ENCODE measurements around the gene DAPK1. TPM values are rescaled to one million over a fixed set of nuclear protein-coding genes. Genes with fewer than 3 reads are reported as not detected.

DAPK1 gene
- total RNA-seq, 1 donor from 2014 or later = 35.1 TPM

GRCh38 chr9:87564791-87565241 lies 67.1 kb downstream of the DAPK1 start:
- Histone ChIP-seq H3K27me3 (ENCODE audit: insufficient read depth, low read length) (no peaks in the 10 kb centered on the region), H3K79me2 (ENCODE audit: insufficient read depth, low read length) (no peaks in the 10 kb centered on the region), H3K4me1 (ENCODE audit: insufficient read depth, low read length) (peaks cover 16% of the 10 kb centered on the region), H3K9me3 (ENCODE audit: insufficient read depth, low read depth, low read length) (no peaks in the 10 kb centered on the region), H3K4me2 (ENCODE audit: low read length) (no peak overlapping the region), H3K36me3 (ENCODE audit: insufficient read depth, low read length) (no peaks in the 10 kb centered on the region), H3K4me3 (ENCODE audit: insufficient read depth, low read depth, low read length) (no peak overlapping the region), H2AFZ (ENCODE audit: low read depth, low read length) (no peak overlapping the region), H4K20me1 (ENCODE audit: insufficient read depth, low read length) (no peaks in the 10 kb centered on the region), H3K9ac (ENCODE audit: low read length) (no peak overlapping the region), H3K27ac (ENCODE audit: low read depth, low read length) (no peak overlapping the region)
- DNase-seq (ENCODE audit: low read depth) = no peak
- Mint-ChIP-seq H3K4me3 (ENCODE audit: unreplicated experiment) (no peak overlapping the region), H3K27me3 (ENCODE audit: low read depth, unreplicated experiment) (no peaks in the 10 kb centered on the region), H3K36me3 (ENCODE audit: low read depth, unreplicated experiment) (peaks cover 4% of the 10 kb centered on the region), H3K4me1 (ENCODE audit: low read depth, unreplicated experiment) (peaks cover 12% of the 10 kb centered on the region), H3K27ac (ENCODE audit: unreplicated experiment) (no peak overlapping the region), H3K9me3 (ENCODE audit: unreplicated experiment) (peaks cover 2% of the 10 kb centered on the region)
- no peak for TF ChIP-seq EZH2 (IDR thresholded peaks at IDR 0.05; ENCODE audit: insufficient read depth, low read length)
- TF ChIP-seq CTCF (IDR thresholded peaks at IDR 0.05; ENCODE audit: insufficient read depth, low read depth, low read length) = no peak
- no peak for FAIRE-seq

- no peak overlapping the region for H3K4me3 Mint-ChIP-seq (ENCODE audit: unreplicated experiment)
- H3K9ac ChIP-seq (ENCODE audit: low read length) = no peak overlapping the region
- no peaks in the 10 kb centered on the region for H3K79me2 ChIP-seq (ENCODE audit: insufficient read depth, low read length)
- peaks cover 20% of the 10 kb centered on the region for H3K4me1 Mint-ChIP-seq (ENCODE audit: low read depth, unreplicated experiment)
- no peaks in the 10 kb centered on the region for H3K27me3 Mint-ChIP-seq (ENCODE audit: low read depth, unreplicated experiment)
- no peak overlapping the region for H2AFZ ChIP-seq (ENCODE audit: low read depth, low read length)
- no peaks in the 10 kb centered on the region for H4K20me1 ChIP-seq (ENCODE audit: insufficient read depth, low read length)
- no peak for DNase-seq (ENCODE audit: low read depth)
- peak overlapping the region; percentile 40 for H3K27ac ChIP-seq (ENCODE audit: low read depth, low read length)
- H3K36me3 ChIP-seq (ENCODE audit: insufficient read depth, low read length) = no peaks in the 10 kb centered on the region
- H3K4me3 ChIP-seq (ENCODE audit: insufficient read depth, low read depth, low read length) = no peak overlapping the region
- peaks cover 4% of the 10 kb centered on the region for H3K9me3 Mint-ChIP-seq (ENCODE audit: unreplicated experiment)
- peak overlapping the region; percentile 79 for H3K4me2 ChIP-seq (ENCODE audit: low read length)
- H3K9me3 ChIP-seq (ENCODE audit: insufficient read depth, low read depth, low read length) = no peaks in the 10 kb centered on the region
- FAIRE-seq = no peak
- no peak overlapping the region for H3K27ac Mint-ChIP-seq (ENCODE audit: unreplicated experiment)
- TF ChIP-seq EZH2 (IDR thresholded peaks at IDR 0.05; ENCODE audit: insufficient read depth, low read length) (no peak), CTCF (IDR thresholded peaks at IDR 0.05; ENCODE audit: insufficient read depth, low read depth, low read length) (no peak)
- peaks cover 4% of the 10 kb centered on the region for H3K36me3 Mint-ChIP-seq (ENCODE audit: low read depth, unreplicated experiment)
- H3K27me3 ChIP-seq (ENCODE audit: insufficient read depth, low read length) = no peaks in the 10 kb centered on the region
- peaks cover 20% of the 10 kb centered on the region for H3K4me1 ChIP-seq (ENCODE audit: insufficient read depth, low read length)
Measured at GRCh38 chr9:87567001-87567400, 69.3 kb downstream of the DAPK1 start.

- Histone ChIP-seq H3K4me2 (ENCODE audit: low read length) (peak overlapping the region; percentile 79), H3K4me3 (ENCODE audit: insufficient read depth, low read depth, low read length) (peak overlapping the region; percentile 43), H3K9ac (ENCODE audit: low read length) (no peak overlapping the region), H3K27ac (ENCODE audit: low read depth, low read length) (peak overlapping the region; percentile 59), H2AFZ (ENCODE audit: low read depth, low read length) (peak overlapping the region; percentile 66), H4K20me1 (ENCODE audit: insufficient read depth, low read length) (no peaks in the 10 kb centered on the region), H3K27me3 (ENCODE audit: insufficient read depth, low read length) (no peaks in the 10 kb centered on the region), H3K36me3 (ENCODE audit: insufficient read depth, low read length) (no peaks in the 10 kb centered on the region), H3K4me1 (ENCODE audit: insufficient read depth, low read length) (peaks cover 20% of the 10 kb centered on the region), H3K9me3 (ENCODE audit: insufficient read depth, low read depth, low read length) (no peaks in the 10 kb centered on the region), H3K79me2 (ENCODE audit: insufficient read depth, low read length) (no peaks in the 10 kb centered on the region)
- Mint-ChIP-seq H3K27me3 (ENCODE audit: low read depth, unreplicated experiment) (no peaks in the 10 kb centered on the region), H3K4me1 (ENCODE audit: low read depth, unreplicated experiment) (peaks cover 21% of the 10 kb centered on the region), H3K9me3 (ENCODE audit: unreplicated experiment) (peaks cover 5% of the 10 kb centered on the region), H3K27ac (ENCODE audit: unreplicated experiment) (no peak overlapping the region), H3K4me3 (ENCODE audit: unreplicated experiment) (no peak overlapping the region), H3K36me3 (ENCODE audit: low read depth, unreplicated experiment) (peaks cover 4% of the 10 kb centered on the region)
- TF ChIP-seq CTCF (IDR thresholded peaks at IDR 0.05; ENCODE audit: insufficient read depth, low read depth, low read length) = no peak
- peak; percentile 83 for DNase-seq (ENCODE audit: low read depth)
- FAIRE-seq = no peak
Measured at GRCh38 chr9:87567571-87567970, 69.9 kb downstream of the DAPK1 start.
